Colonic mucosa (tissue), 4 donors: ENCODE measurements around the gene SKP1. TPM values are rescaled to one million over a fixed set of nuclear protein-coding genes. Genes with fewer than 3 reads are reported as not detected.

Experiments
- DNase-seq: peaks from one replicate; pipeline ENCODE4 v3.0.0-alpha.2; 2020
- H3K27ac ChIP-seq: fragments of 200-600 bp; one replicate; pipeline ENCODE4 v1.8.0; 2021
- H3K27me3 ChIP-seq: fragments of 200-600 bp; one replicate; pipeline ENCODE4 v1.8.0; 2021
- H3K36me3 ChIP-seq: fragments of 200-600 bp; one replicate; pipeline ENCODE4 v1.8.0; 2021
- H3K4me1 ChIP-seq: fragments of 200-600 bp; one replicate; pipeline ENCODE4 v1.8.0; 2021; ENCODE audit warnings: mild to moderate bottlenecking
- H3K4me3 ChIP-seq: fragments of 200-600 bp; one replicate; pipeline ENCODE4 v1.8.0; 2021
- H3K9ac ChIP-seq, 2 donors: one replicate each; pipeline ENCODE4 v1.7.0; 2013; ENCODE audit warnings: control low read depth in 2 of 2, low read depth in 2 of 2, low read length in 2 of 2
- H3K9me3 ChIP-seq: fragments of 200-600 bp; one replicate; pipeline ENCODE4 v1.8.0; 2021
- intact Hi-C: fragments of 100-400 bp; cut with DNase I; formaldehyde crosslinking; loops from one replicate; pipeline ENCODE4 v1.14.1; 2022
- total RNA-seq, 2 donors: library from RNA; stranded (reverse); fragmentation: NEBNext Ultra II Directional in 1 of 2; extraction: Animal tissue kit (Norgen Biotek cat#: 25700) in 1 of 2; gene quantifications; one replicate each; pipeline ENCODE4 v1.2.1, GENCODE V29; 2021
- TF ChIP-seq, protein P1 (sequence below): fragments of 200-600 bp; IDR thresholded peaks from one replicate; pipeline ENCODE4 v1.8.0; 2022; ENCODE audit warnings: antibody characterized with exemption, mild to moderate bottlenecking
- donor health status: healthy.
- donor health status: DM: no; HTN: no; CAD: no.
- donor health status: DM: no; HTN: no; CAD: no.

The SKP1 gene
- total RNA-seq, 2 donors from 2014 or later, result 235 to 272 TPM

- Histone ChIP-seq H3K27ac (no peak overlapping the region), H3K4me3 (no peak overlapping the region), H3K9ac (no peak overlapping the region), H3K27me3 (no peaks in the 10 kb centered on the region), H3K36me3 (peaks cover 16% of the 10 kb centered on the region), H3K9me3 (no peaks in the 10 kb centered on the region), H3K4me1 (peaks cover 6% of the 10 kb centered on the region)
- DNase-seq, result no peak
- intact Hi-C loops, result no loop called here
- TF ChIP-seq, protein P1, sequence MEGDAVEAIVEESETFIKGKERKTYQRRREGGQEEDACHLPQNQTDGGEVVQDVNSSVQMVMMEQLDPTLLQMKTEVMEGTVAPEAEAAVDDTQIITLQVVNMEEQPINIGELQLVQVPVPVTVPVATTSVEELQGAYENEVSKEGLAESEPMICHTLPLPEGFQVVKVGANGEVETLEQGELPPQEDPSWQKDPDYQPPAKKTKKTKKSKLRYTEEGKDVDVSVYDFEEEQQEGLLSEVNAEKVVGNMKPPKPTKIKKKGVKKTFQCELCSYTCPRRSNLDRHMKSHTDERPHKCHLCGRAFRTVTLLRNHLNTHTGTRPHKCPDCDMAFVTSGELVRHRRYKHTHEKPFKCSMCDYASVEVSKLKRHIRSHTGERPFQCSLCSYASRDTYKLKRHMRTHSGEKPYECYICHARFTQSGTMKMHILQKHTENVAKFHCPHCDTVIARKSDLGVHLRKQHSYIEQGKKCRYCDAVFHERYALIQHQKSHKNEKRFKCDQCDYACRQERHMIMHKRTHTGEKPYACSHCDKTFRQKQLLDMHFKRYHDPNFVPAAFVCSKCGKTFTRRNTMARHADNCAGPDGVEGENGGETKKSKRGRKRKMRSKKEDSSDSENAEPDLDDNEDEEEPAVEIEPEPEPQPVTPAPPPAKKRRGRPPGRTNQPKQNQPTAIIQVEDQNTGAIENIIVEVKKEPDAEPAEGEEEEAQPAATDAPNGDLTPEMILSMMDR, result no peak
Measured at GRCh38 chr5:134204575-134204974, 27.8 kb upstream of the SKP1 start.

DNA sequence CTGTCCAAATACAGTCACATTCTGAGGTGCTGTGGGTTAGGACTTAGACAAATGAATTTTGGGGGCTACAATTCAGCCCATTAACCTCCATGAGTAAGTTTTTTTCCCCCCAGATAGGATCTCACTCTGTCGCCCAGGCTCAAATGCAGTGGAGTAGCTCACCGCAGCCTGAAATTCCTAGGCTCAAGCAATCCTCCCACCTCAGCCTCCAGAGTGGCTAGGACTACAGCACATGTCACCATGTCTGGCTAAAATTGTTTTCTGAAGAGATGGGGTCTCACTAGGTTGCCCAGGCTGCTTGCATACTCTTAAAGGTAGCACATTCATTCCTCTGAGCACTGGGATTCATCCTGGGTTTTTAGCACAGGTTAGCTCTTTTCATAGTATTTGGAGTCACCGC, 26.9 kb upstream of the SKP1 start:
- DNase-seq, result no peak
- intact Hi-C loops, result no loop called here
- Histone ChIP-seq H3K27ac (no peak overlapping the region), H3K4me3 (no peak overlapping the region), H3K27me3 (no peaks in the 10 kb centered on the region), H3K4me1 (no peaks in the 10 kb centered on the region), H3K9me3 (no peaks in the 10 kb centered on the region), H3K36me3 (peaks cover 19% of the 10 kb centered on the region), H3K9ac (no peak overlapping the region)
- TF ChIP-seq, protein P1, result no peak

DNA sequence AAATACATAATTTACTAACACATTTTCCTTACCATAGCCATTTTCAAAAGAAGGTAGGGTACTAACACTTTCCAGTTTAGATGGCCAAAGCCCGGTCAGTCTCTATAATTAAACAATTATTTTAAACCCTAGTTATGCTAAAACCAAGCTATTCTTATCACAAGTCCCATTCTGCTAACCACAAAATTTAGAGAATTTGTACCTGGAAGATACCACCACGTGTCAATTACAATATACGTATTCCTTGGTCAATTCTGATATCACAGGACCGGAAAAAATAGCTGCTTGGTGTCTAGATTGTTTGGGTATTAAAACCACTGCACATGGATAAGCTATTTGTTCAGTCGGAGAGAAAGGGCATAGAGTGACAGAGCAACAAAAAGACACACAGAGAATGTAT, 18.9 kb upstream of the SKP1 start:
- TF ChIP-seq, protein P1, result no peak
- intact Hi-C loops, result no loop called here
- Histone ChIP-seq H3K27me3 (no peaks in the 10 kb centered on the region), H3K4me1 (no peaks in the 10 kb centered on the region), H3K27ac (no peak overlapping the region), H3K4me3 (no peak overlapping the region), H3K36me3 (peaks cover 24% of the 10 kb centered on the region), H3K9ac (no peak overlapping the region), H3K9me3 (no peaks in the 10 kb centered on the region)
- no peak for DNase-seq

GRCh38 chr5:134189031-134189430, 12.3 kb upstream of the SKP1 start:
- TF ChIP-seq, protein P1, result no peak
- Histone ChIP-seq H3K4me1 (no peaks in the 10 kb centered on the region), H3K9ac (no peak overlapping the region), H3K4me3 (no peak overlapping the region), H3K27ac (no peak overlapping the region), H3K9me3 (no peaks in the 10 kb centered on the region), H3K36me3 (no peaks in the 10 kb centered on the region), H3K27me3 (no peaks in the 10 kb centered on the region)
- intact Hi-C loops, result loop anchor here (10.0 kb wide), 1 partner anchor 396 kb away; no protein-coding TSS in a partner anchor
- DNase-seq, result no peak

GRCh38 chr5:134188092-134188491, 11.3 kb upstream of the SKP1 start:
- no peak for DNase-seq
- Histone ChIP-seq H3K4me3 (no peak overlapping the region), H3K27ac (no peak overlapping the region), H3K9ac (no peak overlapping the region), H3K9me3 (no peaks in the 10 kb centered on the region), H3K4me1 (no peaks in the 10 kb centered on the region), H3K27me3 (no peaks in the 10 kb centered on the region), H3K36me3 (no peaks in the 10 kb centered on the region)
- intact Hi-C loops, result loop anchor here (10.0 kb wide), 1 partner anchor 397 kb away; no protein-coding TSS in a partner anchor
- TF ChIP-seq, protein P1, result no peak
